ENCODE data around the gene PSD2.

DNA sequence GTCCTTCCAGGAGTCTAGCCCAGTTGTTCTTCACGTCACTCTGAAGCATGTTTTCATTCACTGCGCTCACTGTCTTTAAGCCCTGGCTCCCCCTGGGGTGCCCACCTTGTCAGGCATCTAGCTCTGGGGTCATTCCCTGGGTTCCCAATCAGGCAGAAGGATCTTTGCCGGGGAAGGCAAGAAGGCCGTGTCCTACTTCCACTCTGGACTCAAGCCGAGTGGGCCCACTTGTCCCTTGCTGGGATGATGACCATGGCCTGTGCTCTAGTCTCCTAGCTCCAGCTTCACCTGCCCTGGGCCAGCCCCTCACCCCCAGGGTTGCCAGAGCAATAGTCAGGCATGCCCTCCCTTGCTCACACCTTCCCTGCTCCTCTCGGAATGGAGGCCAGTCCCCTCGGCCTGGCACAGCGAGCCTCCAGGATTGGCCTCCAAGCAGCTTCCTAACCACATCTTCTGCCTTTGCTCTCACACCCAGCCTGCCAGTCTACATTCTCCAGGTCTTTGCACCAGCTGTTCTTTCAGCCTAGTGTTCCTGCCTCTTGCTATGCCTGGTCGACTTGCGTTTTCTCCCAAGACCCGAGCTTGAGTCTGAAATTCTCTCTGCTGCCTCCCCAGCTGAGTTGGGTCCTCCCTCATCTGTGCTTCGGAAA, 32.2 kb upstream of the PSD2 start:
- TF ChIP-seq, protein P1, sequence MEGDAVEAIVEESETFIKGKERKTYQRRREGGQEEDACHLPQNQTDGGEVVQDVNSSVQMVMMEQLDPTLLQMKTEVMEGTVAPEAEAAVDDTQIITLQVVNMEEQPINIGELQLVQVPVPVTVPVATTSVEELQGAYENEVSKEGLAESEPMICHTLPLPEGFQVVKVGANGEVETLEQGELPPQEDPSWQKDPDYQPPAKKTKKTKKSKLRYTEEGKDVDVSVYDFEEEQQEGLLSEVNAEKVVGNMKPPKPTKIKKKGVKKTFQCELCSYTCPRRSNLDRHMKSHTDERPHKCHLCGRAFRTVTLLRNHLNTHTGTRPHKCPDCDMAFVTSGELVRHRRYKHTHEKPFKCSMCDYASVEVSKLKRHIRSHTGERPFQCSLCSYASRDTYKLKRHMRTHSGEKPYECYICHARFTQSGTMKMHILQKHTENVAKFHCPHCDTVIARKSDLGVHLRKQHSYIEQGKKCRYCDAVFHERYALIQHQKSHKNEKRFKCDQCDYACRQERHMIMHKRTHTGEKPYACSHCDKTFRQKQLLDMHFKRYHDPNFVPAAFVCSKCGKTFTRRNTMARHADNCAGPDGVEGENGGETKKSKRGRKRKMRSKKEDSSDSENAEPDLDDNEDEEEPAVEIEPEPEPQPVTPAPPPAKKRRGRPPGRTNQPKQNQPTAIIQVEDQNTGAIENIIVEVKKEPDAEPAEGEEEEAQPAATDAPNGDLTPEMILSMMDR (IDR thresholded peaks at IDR 0.05): no peak
- TF ChIP-seq EP300 (IDR thresholded peaks at IDR 0.05) (no peak), POLR2A (IDR thresholded peaks at IDR 0.05; ENCODE audit: low read depth) (no peak)

All from esophagus muscularis mucosa (tissue), 4 donors.